Progenitor cell of endocrine pancreas (in vitro differentiated cells): ENCODE measurements around the gene NELL1. TPM values are rescaled to one million over a fixed set of nuclear protein-coding genes. Genes with fewer than 3 reads are reported as not detected.

ENCODE experiments used
- DNase-seq: peaks from one replicate; pipeline ENCODE4 v3.0.0; 2021; ENCODE audit warnings: low spot score; ENCODE audit not compliant: unreplicated experiment
- H3K27ac Mint-ChIP-seq: 2 replicates; pipeline ENCODE4 v1.8.0; 2021; ENCODE audit warnings: mild to moderate bottlenecking, moderate library complexity, mixed read lengths
- H3K27me3 Mint-ChIP-seq: 2 replicates; pipeline ENCODE4 v1.8.0; 2021; ENCODE audit warnings: mixed read lengths
- H3K36me3 Mint-ChIP-seq: 2 replicates; pipeline ENCODE4 v1.8.0; 2022; ENCODE audit warnings: mixed read lengths; ENCODE audit not compliant: insufficient read depth
- H3K4me1 Mint-ChIP-seq: 2 replicates; pipeline ENCODE4 v1.8.0; 2021; ENCODE audit warnings: low read depth, mixed read lengths
- H3K4me3 Mint-ChIP-seq: 2 replicates; pipeline ENCODE4 v1.8.0; 2021; ENCODE audit warnings: low read depth, mild to moderate bottlenecking, moderate library complexity, mixed read lengths
- H3K9me3 Mint-ChIP-seq: 2 replicates; pipeline ENCODE4 v1.8.0; 2021; ENCODE audit warnings: low read depth, mixed read lengths
- total RNA-seq: library from RNA; stranded (reverse); gene quantifications from 2 replicates; pipeline ENCODE4 v1.2.1, GENCODE V29; 2021
- TF ChIP-seq, protein P1 (sequence below): fragments of 200-600 bp; sonication (generic); IDR thresholded peaks from one replicate; pipeline ENCODE4 v1.5.0; 2021; ENCODE audit warnings: antibody characterized with exemption, mild to moderate bottlenecking; ENCODE audit not compliant: unreplicated experiment

NELL1 gene
- total RNA-seq, 1 donor from 2014 or later = 2.2 TPM

DNA sequence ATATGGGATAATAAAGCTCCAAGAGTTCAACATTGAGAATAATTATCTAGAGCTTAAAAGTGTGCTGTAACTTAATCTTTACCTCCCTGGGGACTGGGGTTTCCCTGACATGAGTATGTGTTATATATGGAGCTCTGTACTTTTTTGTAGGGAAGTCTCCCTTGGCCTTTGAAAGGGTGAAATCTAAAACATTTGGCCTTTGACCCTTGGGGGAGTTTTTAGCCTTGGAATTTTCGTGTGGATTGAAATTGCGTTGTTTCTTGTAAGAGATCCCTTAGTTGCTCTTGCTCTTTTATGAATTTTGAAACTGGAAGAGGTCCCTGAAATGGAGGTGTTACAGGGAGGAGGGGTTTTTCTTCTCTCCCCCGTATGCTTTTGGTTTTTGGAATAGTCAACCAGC is 450.0 kb downstream of the NELL1 start:
- Mint-ChIP-seq H3K4me3 (no peak overlapping the region), H3K27ac (no peak overlapping the region), H3K4me1 (peaks cover 2% of the 10 kb centered on the region), H3K36me3 (no peaks in the 10 kb centered on the region), H3K27me3 (no peaks in the 10 kb centered on the region), H3K9me3 (no peaks in the 10 kb centered on the region)
- TF ChIP-seq, protein P1, sequence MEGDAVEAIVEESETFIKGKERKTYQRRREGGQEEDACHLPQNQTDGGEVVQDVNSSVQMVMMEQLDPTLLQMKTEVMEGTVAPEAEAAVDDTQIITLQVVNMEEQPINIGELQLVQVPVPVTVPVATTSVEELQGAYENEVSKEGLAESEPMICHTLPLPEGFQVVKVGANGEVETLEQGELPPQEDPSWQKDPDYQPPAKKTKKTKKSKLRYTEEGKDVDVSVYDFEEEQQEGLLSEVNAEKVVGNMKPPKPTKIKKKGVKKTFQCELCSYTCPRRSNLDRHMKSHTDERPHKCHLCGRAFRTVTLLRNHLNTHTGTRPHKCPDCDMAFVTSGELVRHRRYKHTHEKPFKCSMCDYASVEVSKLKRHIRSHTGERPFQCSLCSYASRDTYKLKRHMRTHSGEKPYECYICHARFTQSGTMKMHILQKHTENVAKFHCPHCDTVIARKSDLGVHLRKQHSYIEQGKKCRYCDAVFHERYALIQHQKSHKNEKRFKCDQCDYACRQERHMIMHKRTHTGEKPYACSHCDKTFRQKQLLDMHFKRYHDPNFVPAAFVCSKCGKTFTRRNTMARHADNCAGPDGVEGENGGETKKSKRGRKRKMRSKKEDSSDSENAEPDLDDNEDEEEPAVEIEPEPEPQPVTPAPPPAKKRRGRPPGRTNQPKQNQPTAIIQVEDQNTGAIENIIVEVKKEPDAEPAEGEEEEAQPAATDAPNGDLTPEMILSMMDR = no peak
- no peak for DNase-seq

DNA sequence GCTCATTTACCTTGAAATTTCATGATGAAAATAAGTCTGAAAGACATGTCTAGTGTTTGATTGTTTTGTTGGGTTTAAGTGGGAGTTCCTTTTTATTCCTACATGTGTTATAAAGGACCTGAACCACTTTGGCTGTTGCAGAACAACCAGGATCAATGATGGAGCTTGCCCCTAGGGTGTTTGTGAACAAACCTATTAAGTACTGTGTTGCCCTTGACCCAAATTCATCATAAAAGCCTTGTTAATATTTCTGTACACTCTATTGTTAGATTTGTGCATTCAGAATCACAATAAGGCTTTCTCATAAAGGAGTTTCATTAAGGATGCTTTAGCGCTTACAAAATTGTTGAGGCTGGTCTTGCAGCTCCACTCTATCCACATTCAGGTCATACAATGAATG is 452.6 kb downstream of the NELL1 start:
- TF ChIP-seq, protein P1 = no peak
- no peaks in the 10 kb centered on the region for H3K36me3 Mint-ChIP-seq
- no peaks in the 10 kb centered on the region for H3K9me3 Mint-ChIP-seq
- H3K4me3 Mint-ChIP-seq = no peak overlapping the region
- DNase-seq = no peak
- H3K27ac Mint-ChIP-seq = no peak overlapping the region
- H3K4me1 Mint-ChIP-seq = no peaks in the 10 kb centered on the region
- no peaks in the 10 kb centered on the region for H3K27me3 Mint-ChIP-seq

GRCh38 chr11:21122523-21122922 is 453.1 kb downstream of the NELL1 start:
- Mint-ChIP-seq H3K36me3 (no peaks in the 10 kb centered on the region), H3K9me3 (no peaks in the 10 kb centered on the region), H3K4me1 (no peaks in the 10 kb centered on the region), H3K27me3 (no peaks in the 10 kb centered on the region), H3K4me3 (no peak overlapping the region), H3K27ac (no peak overlapping the region)
- TF ChIP-seq, protein P1 = no peak
- no peak for DNase-seq

DNA sequence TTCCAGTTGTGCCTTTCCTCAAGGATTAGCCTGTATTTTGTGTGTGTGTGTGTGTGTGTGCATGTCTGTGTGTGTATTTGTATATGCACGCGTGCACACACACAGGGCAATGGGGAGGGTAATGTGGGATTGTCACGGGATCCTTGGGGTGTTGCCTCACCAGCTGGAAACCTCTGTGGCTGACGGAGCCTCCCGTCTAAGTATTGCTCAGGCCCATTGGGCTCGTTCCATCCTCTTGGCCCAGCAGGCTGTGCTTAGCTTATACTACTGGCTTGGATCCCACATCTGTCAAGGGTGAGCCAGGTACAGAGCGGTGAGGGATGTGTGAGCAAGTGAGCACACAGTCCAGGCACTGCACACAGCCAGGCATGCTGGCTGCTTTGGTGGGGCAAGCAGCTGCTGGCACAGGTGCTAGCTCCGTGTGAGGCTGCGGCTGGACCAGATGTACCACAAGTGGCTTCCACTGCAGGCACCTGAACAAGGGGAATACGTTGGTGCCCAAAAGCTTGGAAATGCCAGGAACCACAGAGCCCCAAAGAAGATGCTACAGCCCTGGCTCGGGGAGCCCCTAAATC is 462.8 kb downstream of the NELL1 start:
- Mint-ChIP-seq H3K36me3 (no peaks in the 10 kb centered on the region), H3K27me3 (peaks cover 3% of the 10 kb centered on the region), H3K27ac (no peak overlapping the region), H3K4me1 (no peaks in the 10 kb centered on the region), H3K4me3 (no peak overlapping the region), H3K9me3 (no peaks in the 10 kb centered on the region)
- TF ChIP-seq, protein P1 = no peak
- DNase-seq = no peak

DNA sequence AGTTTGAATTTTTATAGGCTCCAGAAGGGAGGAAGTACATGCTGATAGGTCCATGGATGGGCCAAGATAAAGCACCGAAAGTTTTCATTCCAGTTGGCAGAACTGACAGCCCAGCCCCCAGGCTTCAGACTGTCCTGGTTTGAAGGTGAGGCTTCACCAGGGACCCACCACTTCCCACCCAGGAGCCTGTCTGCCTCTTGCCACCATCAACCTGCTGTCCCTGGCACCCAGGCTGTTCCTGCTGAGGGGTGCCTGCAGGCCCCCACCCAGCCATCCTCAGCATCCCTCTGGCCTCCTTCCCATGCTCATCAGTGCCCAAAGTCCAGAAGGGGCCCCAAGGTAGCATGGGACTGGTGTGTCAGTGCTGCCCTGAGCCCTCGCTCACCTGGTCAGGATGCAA is 463.9 kb downstream of the NELL1 start:
- Mint-ChIP-seq H3K4me3 (no peak overlapping the region), H3K9me3 (no peaks in the 10 kb centered on the region), H3K27me3 (peaks cover 6% of the 10 kb centered on the region), H3K27ac (no peak overlapping the region), H3K36me3 (no peaks in the 10 kb centered on the region), H3K4me1 (no peaks in the 10 kb centered on the region)
- TF ChIP-seq, protein P1 = no peak
- no peak for DNase-seq
